Adrenal gland (tissue), 5 donors: ENCODE data around the gene RASL10A.

Experiments used
- CTCF ChIP-seq, 6 experiments: fragments of 450-650 bp in 4 of 6; fragments of 200-600 bp in 2 of 6; sonication (generic) in 1 of 6; IDR thresholded peaks; 1 replicate in 5 of 6; 2 replicates in 1 of 6; pipeline versions ENCODE4 v1.5.1 to v1.8.0; 2016 to 2021; ENCODE audit warnings: antibody characterized with exemption in 6 of 6, mild to moderate bottlenecking in 2 of 6, moderate library complexity in 1 of 6
- POLR2A ChIP-seq, 2 donors: fragments of 450-650 bp; IDR thresholded peaks; one replicate each; pipeline ENCODE4 v1.6.1; 2017; ENCODE audit warnings: antibody characterized with exemption in 2 of 2, mild to moderate bottlenecking in 2 of 2, moderate library complexity in 1 of 2
- donor health status: DM: no; HTN: no; CAD: no.

- TF ChIP-seq CTCF (IDR thresholded peaks at IDR 0.05) (no peak), POLR2A (IDR thresholded peaks at IDR 0.05) (no peak)
These were observed 13.6 kb downstream of the RASL10A start for GRCh38 chr22:29301716-29302401.
